ENCODE measurements around the gene RNF227.

DNA sequence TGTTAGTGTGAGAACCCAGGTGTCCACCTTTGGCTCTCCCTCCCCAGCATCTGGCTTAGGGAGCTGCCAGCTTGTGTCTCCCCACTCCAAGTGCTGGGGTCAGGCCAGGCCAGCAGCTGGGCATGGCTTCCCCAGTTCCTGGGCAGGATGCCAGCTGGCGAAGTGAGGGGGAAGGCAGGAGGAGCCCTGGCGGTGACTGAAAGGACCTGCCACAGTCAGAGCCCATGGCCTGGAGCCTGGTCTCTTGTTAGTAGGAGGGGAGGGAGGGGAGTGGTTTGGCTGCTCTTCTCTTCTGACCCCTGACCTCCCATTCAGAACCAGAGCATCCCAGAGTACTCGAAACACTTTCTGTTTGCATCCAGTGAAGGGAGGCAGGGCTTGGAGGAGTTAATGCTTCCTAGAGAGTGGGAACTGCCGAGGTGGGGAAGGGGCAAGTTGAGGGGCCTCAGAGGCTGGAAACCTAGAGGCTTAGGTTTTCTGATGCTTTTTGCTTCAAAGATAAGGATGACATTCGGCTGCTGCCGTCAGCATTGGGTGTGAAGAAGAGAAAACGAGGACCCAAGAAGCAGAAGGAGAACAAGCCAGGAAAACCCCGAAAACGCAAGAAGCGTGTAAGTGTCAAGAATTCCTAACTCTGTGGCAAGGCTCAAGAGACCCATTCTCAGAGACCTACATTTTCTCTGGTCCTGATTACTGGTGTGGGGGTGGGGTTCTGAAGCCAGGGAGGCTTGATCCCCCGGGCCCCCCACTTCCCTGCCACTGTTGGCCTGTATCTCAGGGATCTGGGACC lies 26.7 kb downstream of the RNF227 start:
- TF ChIP-seq, protein P1, sequence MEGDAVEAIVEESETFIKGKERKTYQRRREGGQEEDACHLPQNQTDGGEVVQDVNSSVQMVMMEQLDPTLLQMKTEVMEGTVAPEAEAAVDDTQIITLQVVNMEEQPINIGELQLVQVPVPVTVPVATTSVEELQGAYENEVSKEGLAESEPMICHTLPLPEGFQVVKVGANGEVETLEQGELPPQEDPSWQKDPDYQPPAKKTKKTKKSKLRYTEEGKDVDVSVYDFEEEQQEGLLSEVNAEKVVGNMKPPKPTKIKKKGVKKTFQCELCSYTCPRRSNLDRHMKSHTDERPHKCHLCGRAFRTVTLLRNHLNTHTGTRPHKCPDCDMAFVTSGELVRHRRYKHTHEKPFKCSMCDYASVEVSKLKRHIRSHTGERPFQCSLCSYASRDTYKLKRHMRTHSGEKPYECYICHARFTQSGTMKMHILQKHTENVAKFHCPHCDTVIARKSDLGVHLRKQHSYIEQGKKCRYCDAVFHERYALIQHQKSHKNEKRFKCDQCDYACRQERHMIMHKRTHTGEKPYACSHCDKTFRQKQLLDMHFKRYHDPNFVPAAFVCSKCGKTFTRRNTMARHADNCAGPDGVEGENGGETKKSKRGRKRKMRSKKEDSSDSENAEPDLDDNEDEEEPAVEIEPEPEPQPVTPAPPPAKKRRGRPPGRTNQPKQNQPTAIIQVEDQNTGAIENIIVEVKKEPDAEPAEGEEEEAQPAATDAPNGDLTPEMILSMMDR (IDR thresholded peaks at IDR 0.05), result peak; percentile 46
- TF ChIP-seq EZH2 (IDR thresholded peaks at IDR 0.05), result no peak
- no peak for TF ChIP-seq EZH2phosphoT487 (IDR thresholded peaks at IDR 0.05)

All from neural progenitor cell (in vitro differentiated cells).